RWPE2 (cell line): Measurements from ENCODE around the gene CHD9NB.

Source experiments
- ATAC-seq: fragments of 200-7000 bp; cut with Tn5 transposase; 3 replicates; pipeline ENCODE4 v1.9.1; 2021; ENCODE audit warnings: low read depth
- DNase-seq: peaks from one replicate; pipeline ENCODE4 v3.0.0-alpha.2; 2020; ENCODE audit warnings: low spot score
- H3K27ac ChIP-seq: fragments of 450-650 bp; 2 replicates; pipeline ENCODE4 v1.5.1; 2017; ENCODE audit warnings: mild to moderate bottlenecking; ENCODE audit not compliant: poor library complexity, severe bottlenecking
- H3K27me3 ChIP-seq: fragments of 250-450 bp; sonication (Bioruptor Pico); 2 replicates; pipeline ENCODE4 v1.5.1; 2021; ENCODE audit warnings: mild to moderate bottlenecking, moderate library complexity; ENCODE audit not compliant: insufficient read depth, poor library complexity, severe bottlenecking
- H3K36me3 ChIP-seq: fragments of 250-450 bp; sonication (Bioruptor Pico); 2 replicates; pipeline ENCODE4 v1.5.1; 2020; ENCODE audit warnings: low read depth, mild to moderate bottlenecking, moderate library complexity
- H3K4me1 ChIP-seq: fragments of 250-450 bp; sonication (Bioruptor Pico); 2 replicates; pipeline ENCODE4 v1.5.1; 2021; ENCODE audit warnings: mild to moderate bottlenecking, moderate library complexity; ENCODE audit not compliant: insufficient read depth, poor library complexity, severe bottlenecking
- H3K4me3 ChIP-seq: fragments of 250-450 bp; sonication (Bioruptor Pico); 2 replicates; pipeline ENCODE4 v1.5.1; 2021; ENCODE audit warnings: mild to moderate bottlenecking, moderate library complexity; ENCODE audit not compliant: severe bottlenecking
- H3K9me3 ChIP-seq: fragments of 250-450 bp; sonication (Bioruptor Pico); 2 replicates; pipeline ENCODE4 v1.5.1; 2021; ENCODE audit warnings: mild to moderate bottlenecking, moderate library complexity; ENCODE audit not compliant: severe bottlenecking
- CTCF ChIP-seq: fragments of 450-650 bp; IDR thresholded peaks from one replicate; pipeline ENCODE4 v1.5.1; 2017; ENCODE audit warnings: mild to moderate bottlenecking, moderate library complexity; ENCODE audit not compliant: poor library complexity, severe bottlenecking

CHD9NB gene

GRCh38 chr16:53058882-53059281 is 6.2 kb upstream of the CHD9NB start:
- TF ChIP-seq CTCF = no peak
- Histone ChIP-seq H3K9me3 (no peaks in the 10 kb centered on the region), H3K36me3 (no peaks in the 10 kb centered on the region), H3K27ac (no peak overlapping the region), H3K4me1 (peaks cover 15% of the 10 kb centered on the region), H3K27me3 (no peaks in the 10 kb centered on the region), H3K4me3 (no peak overlapping the region)
- no peak for ATAC-seq
- DNase-seq = no peak

GRCh38 chr16:53058441-53058840 is 5.7 kb upstream of the CHD9NB start:
- DNase-seq (no peak), ATAC-seq (no peak)
- TF ChIP-seq CTCF = no peak
- H3K9me3 ChIP-seq = no peaks in the 10 kb centered on the region
- peaks cover 15% of the 10 kb centered on the region for H3K4me1 ChIP-seq
- H3K27ac ChIP-seq = no peak overlapping the region
- H3K4me3 ChIP-seq = no peak overlapping the region
- H3K36me3 ChIP-seq = no peaks in the 10 kb centered on the region
- no peaks in the 10 kb centered on the region for H3K27me3 ChIP-seq

DNA sequence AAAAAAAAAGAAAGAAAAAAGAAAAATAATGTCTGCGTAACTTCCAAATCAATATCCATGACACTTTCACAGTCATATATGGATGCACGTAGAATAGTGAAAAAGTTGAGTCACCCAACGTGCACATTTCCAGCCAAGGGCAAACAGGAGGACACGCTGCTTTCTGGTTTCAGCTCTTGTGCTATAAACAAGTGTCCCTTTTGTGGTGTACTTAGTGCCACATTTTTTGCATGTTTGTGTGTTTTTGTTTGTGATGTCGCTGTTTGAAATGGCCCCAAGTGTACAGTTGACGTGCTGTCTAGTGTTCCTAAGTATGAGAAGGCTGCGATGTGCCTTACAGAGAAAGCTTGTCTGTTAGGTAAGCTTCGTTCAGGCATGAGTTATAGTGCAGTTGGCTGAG is 5.0 kb upstream of the CHD9NB start:
- Histone ChIP-seq H3K36me3 (no peaks in the 10 kb centered on the region), H3K9me3 (no peaks in the 10 kb centered on the region), H3K27ac (no peak overlapping the region), H3K4me3 (no peak overlapping the region), H3K4me1 (peaks cover 15% of the 10 kb centered on the region), H3K27me3 (no peaks in the 10 kb centered on the region)
- DNase-seq = no peak
- no peak for ATAC-seq
- no peak for TF ChIP-seq CTCF

DNA sequence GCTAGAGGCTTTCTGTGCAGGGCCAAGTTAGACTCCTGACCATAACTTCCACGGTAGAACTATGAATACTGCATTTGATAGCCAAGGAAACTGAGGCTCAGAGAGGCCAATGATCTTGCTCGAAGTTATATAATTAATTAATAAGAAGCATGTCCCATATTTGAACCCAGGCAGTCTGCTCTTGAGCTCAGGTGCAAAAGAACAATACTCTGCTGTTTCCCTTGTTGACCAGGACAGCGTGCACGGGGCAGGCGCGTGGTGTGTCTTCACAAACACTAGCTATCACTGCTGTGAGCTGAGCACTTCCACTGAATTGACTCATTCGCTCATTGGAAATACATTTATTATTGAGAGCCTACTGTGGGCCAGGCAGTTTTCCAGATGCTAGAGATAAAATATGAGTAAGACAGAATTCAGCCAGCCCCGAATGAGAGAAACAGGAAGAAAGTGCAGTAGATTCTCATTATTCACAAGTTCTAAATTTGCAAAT is 3.7 kb upstream of the CHD9NB start:
- Histone ChIP-seq H3K4me3 (no peak overlapping the region), H3K36me3 (no peaks in the 10 kb centered on the region), H3K4me1 (peaks cover 21% of the 10 kb centered on the region), H3K27ac (peak overlapping the region; percentile 93), H3K27me3 (no peaks in the 10 kb centered on the region), H3K9me3 (no peaks in the 10 kb centered on the region)
- ATAC-seq (no peak), DNase-seq (no peak)
- no peak for TF ChIP-seq CTCF

GRCh38 chr16:53055541-53056391 is 3.1 kb upstream of the CHD9NB start:
- no peaks in the 10 kb centered on the region for H3K27me3 ChIP-seq
- H3K4me1 ChIP-seq = peaks cover 21% of the 10 kb centered on the region
- peak overlapping the region; percentile 93 for H3K27ac ChIP-seq
- H3K4me3 ChIP-seq = peak overlapping the region; percentile 57
- ATAC-seq (no peak), DNase-seq (no peak)
- no peaks in the 10 kb centered on the region for H3K36me3 ChIP-seq
- no peaks in the 10 kb centered on the region for H3K9me3 ChIP-seq
- no peak for TF ChIP-seq CTCF
